Loucy (cell line): ENCODE data around the gene CYP19A1.

ENCODE experiments used
- H2AFZ ChIP-seq: fragments of 200-600 bp; sonication (generic); 2 replicates; pipeline ENCODE4 v1.6.0; 2016; ENCODE audit warnings: antibody characterized with exemption, mild to moderate bottlenecking, low read length, moderate library complexity
- H3F3A ChIP-seq: fragments of 200-600 bp; 2 replicates; pipeline ENCODE4 v1.6.0; 2016; ENCODE audit warnings: antibody characterized with exemption, low read depth, mild to moderate bottlenecking
- H3K27me3 ChIP-seq: fragments of 200-600 bp; sonication (generic); 2 replicates; pipeline ENCODE4 v1.6.1; 2014; ENCODE audit warnings: low read length, mild to moderate bottlenecking; ENCODE audit not compliant: insufficient read depth, poor library complexity, severe bottlenecking
- H3K36me3 ChIP-seq: fragments of 200-600 bp; sonication (generic); 2 replicates; pipeline ENCODE4 v1.6.1; 2016; ENCODE audit warnings: low read length; ENCODE audit not compliant: insufficient read depth
- H3K4me1 ChIP-seq: fragments of 200-600 bp; sonication (generic); 2 replicates; pipeline ENCODE4 v1.5.1; 2014; ENCODE audit warnings: low read length, mild to moderate bottlenecking; ENCODE audit not compliant: insufficient read depth, poor library complexity, severe bottlenecking
- H3K4me2 ChIP-seq: fragments of 200-600 bp; sonication (generic); 2 replicates; pipeline ENCODE4 v1.6.0; 2014; ENCODE audit warnings: antibody characterized with exemption, low read length, low read depth, mild to moderate bottlenecking; ENCODE audit not compliant: poor library complexity, severe bottlenecking
- H3K4me3 ChIP-seq: fragments of 200-600 bp; sonication (generic); 2 replicates; pipeline ENCODE4 v1.5.1; 2014; ENCODE audit warnings: low read length, mild to moderate bottlenecking, mixed read lengths; ENCODE audit not compliant: poor library complexity, severe bottlenecking
- H3K79me2 ChIP-seq: fragments of 200-600 bp; sonication (generic); 2 replicates; pipeline ENCODE4 v1.6.1; 2014; ENCODE audit warnings: low read length; ENCODE audit not compliant: insufficient read depth
- H3K9ac ChIP-seq: fragments of 200-600 bp; sonication (generic); 2 replicates; pipeline ENCODE4 v1.6.0; 2014; ENCODE audit warnings: mild to moderate bottlenecking, low read depth, low read length, moderate library complexity; ENCODE audit not compliant: poor library complexity, severe bottlenecking
- H3K9me2 ChIP-seq: fragments of 200-600 bp; sonication (generic); replicated peaks from 2 replicates; pipeline ENCODE4 v1.6.1; 2016; ENCODE audit warnings: low read depth, low read length, mixed read lengths
- H3K9me3 ChIP-seq: fragments of 200-600 bp; sonication (generic); 2 replicates; pipeline ENCODE4 v1.6.1; 2014; ENCODE audit warnings: mild to moderate bottlenecking, antibody characterized with exemption, low read length, low read depth; ENCODE audit not compliant: insufficient read depth
- H4K20me1 ChIP-seq: fragments of 200-600 bp; sonication (generic); 2 replicates; pipeline ENCODE4 v1.6.0; 2014; ENCODE audit warnings: antibody characterized with exemption, low read length, mild to moderate bottlenecking; ENCODE audit not compliant: insufficient read depth, poor library complexity, severe bottlenecking
- CTCF ChIP-seq: fragments of 200-600 bp; sonication (generic); conservative IDR thresholded peaks from 2 replicates; pipeline ENCODE4 v1.5.1; 2014; ENCODE audit warnings: mild to moderate bottlenecking, antibody characterized with exemption, low read length
- EZH2phosphoT487 ChIP-seq: fragments of 200-600 bp; IDR thresholded peaks from 2 replicates; pipeline ENCODE4 v1.6.1; 2018; ENCODE audit warnings: antibody characterized with exemption, mild to moderate bottlenecking, moderate library complexity, borderline replicate concordance

The CYP19A1 gene

GRCh38 chr15:51343466-51343865 lies 5.1 kb upstream of the CYP19A1 start:
- no peak overlapping the region for H3K4me2 ChIP-seq
- H2AFZ ChIP-seq, result no peak overlapping the region
- H3K4me3 ChIP-seq, result no peak overlapping the region
- H3K9me3 ChIP-seq, result no peaks in the 10 kb centered on the region
- H3K27me3 ChIP-seq, result no peaks in the 10 kb centered on the region
- no peaks in the 10 kb centered on the region for H3K9me2 ChIP-seq
- no peaks in the 10 kb centered on the region for H3K4me1 ChIP-seq
- no peaks in the 10 kb centered on the region for H3K79me2 ChIP-seq
- no peaks in the 10 kb centered on the region for H3F3A ChIP-seq
- H3K9ac ChIP-seq, result no peak overlapping the region
- H4K20me1 ChIP-seq, result no peaks in the 10 kb centered on the region
- H3K36me3 ChIP-seq, result no peaks in the 10 kb centered on the region
- TF ChIP-seq CTCF (no peak), EZH2phosphoT487 (no peak)

GRCh38 chr15:51342227-51342999 lies 4.0 kb upstream of the CYP19A1 start:
- H3K4me1 ChIP-seq, result no peaks in the 10 kb centered on the region
- H3K36me3 ChIP-seq, result no peaks in the 10 kb centered on the region
- H3K4me2 ChIP-seq, result no peak overlapping the region
- H3K79me2 ChIP-seq, result no peaks in the 10 kb centered on the region
- H2AFZ ChIP-seq, result no peak overlapping the region
- H3K27me3 ChIP-seq, result no peaks in the 10 kb centered on the region
- no peaks in the 10 kb centered on the region for H4K20me1 ChIP-seq
- H3K9me3 ChIP-seq, result no peaks in the 10 kb centered on the region
- no peak overlapping the region for H3K9ac ChIP-seq
- H3K9me2 ChIP-seq, result no peaks in the 10 kb centered on the region
- H3K4me3 ChIP-seq, result no peak overlapping the region
- TF ChIP-seq EZH2phosphoT487 (no peak), CTCF (no peak)
- no peaks in the 10 kb centered on the region for H3F3A ChIP-seq

GRCh38 chr15:51341366-51342226 lies 3.2 kb upstream of the CYP19A1 start, which contains the start of gene GLDN:
Gene GLDN, plus strand, starts transcription at chr15:51341655. Its CDS starts 30 bp downstream, at chr15:51341685.
- TF ChIP-seq EZH2phosphoT487, result no peak
- H3K4me3 ChIP-seq, result no peak within 1 kb of the TSS
- H3K9me2 ChIP-seq, result no peaks in the 10 kb centered on the region
- H2AFZ ChIP-seq, result no peak within 1 kb of the TSS
- no peak within 1 kb of the TSS for H3K4me2 ChIP-seq
- no peak within 1 kb of the TSS for H3K9ac ChIP-seq
- H3K79me2 ChIP-seq, result no peaks in the 10 kb centered on the region
- no peaks in the 10 kb centered on the region for H4K20me1 ChIP-seq
- no peaks in the 10 kb centered on the region for H3K4me1 ChIP-seq
- H3K27me3 ChIP-seq, result no peaks in the 10 kb centered on the region
- H3K9me3 ChIP-seq, result no peaks in the 10 kb centered on the region
- no peaks in the 10 kb centered on the region for H3K36me3 ChIP-seq
- no peaks in the 10 kb centered on the region for H3F3A ChIP-seq
